ENCODE results near the gene DCAKD.

The DCAKD gene

GRCh38 chr17:44992242-44992939 lies 59.0 kb downstream of the DCAKD start:
- Histone ChIP-seq H3K56ac (ENCODE audit: low read length) (no peak overlapping the region), H3K4me1 (ENCODE audit: control insufficient read depth, low read depth, low read length) (no peaks in the 10 kb centered on the region), H3K4ac (ENCODE audit: low read depth, low read length) (no peak overlapping the region), H3K4me2 (ENCODE audit: low read length) (no peak overlapping the region), H2BK120ac (ENCODE audit: low read depth, low read length) (no peak overlapping the region), H4K5ac (ENCODE audit: low read length) (no peak overlapping the region), H3K27ac (ENCODE audit: low read depth, low read length) (no peak overlapping the region), H3K36me3 (ENCODE audit: control insufficient read depth, insufficient read depth, low read length) (no peaks in the 10 kb centered on the region), H3K18ac (ENCODE audit: low read length) (no peak overlapping the region), H3K79me2 (ENCODE audit: control insufficient read depth, insufficient read depth, low read length) (no peaks in the 10 kb centered on the region), H3K79me1 (ENCODE audit: low read length) (no peaks in the 10 kb centered on the region), H3K4me3 (ENCODE audit: low read length) (no peak overlapping the region), H3K27me3 (ENCODE audit: insufficient read depth, low read length, poor library complexity) (no peaks in the 10 kb centered on the region), H2BK5ac (ENCODE audit: low read length) (no peak overlapping the region), H4K8ac (ENCODE audit: low read depth, low read length) (no peak overlapping the region), H3K23ac (ENCODE audit: low read length) (no peak overlapping the region), H3K9ac (ENCODE audit: low read length) (no peak overlapping the region), H2AK5ac (ENCODE audit: low read length) (no peak overlapping the region), H2BK15ac (replicated peaks; ENCODE audit: low read depth) (no peak overlapping the region)
- DNase-seq, result no peak
- no CpG with 5 or more reads among the region's 5 CpGs for WGBS (ENCODE audit: extremely low coverage, insufficient coverage, low lambda C conversion rate)

- no peaks in the 10 kb centered on the region for H3K36me3 ChIP-seq (ENCODE audit: control insufficient read depth, insufficient read depth, low read length)
- H3K4me1 ChIP-seq (ENCODE audit: control insufficient read depth, low read depth, low read length), result no peaks in the 10 kb centered on the region
- WGBS (ENCODE audit: extremely low coverage, insufficient coverage, low lambda C conversion rate), result no CpG with 5 or more reads among the region's 10 CpGs
- H2BK15ac ChIP-seq (replicated peaks; ENCODE audit: low read depth), result no peak overlapping the region
- no peak overlapping the region for H3K4me3 ChIP-seq (ENCODE audit: low read length)
- H4K8ac ChIP-seq (ENCODE audit: low read depth, low read length), result no peak overlapping the region
- H3K79me2 ChIP-seq (ENCODE audit: control insufficient read depth, insufficient read depth, low read length), result no peaks in the 10 kb centered on the region
- no peak overlapping the region for H3K18ac ChIP-seq (ENCODE audit: low read length)
- H4K5ac ChIP-seq (ENCODE audit: low read length), result no peak overlapping the region
- H3K27me3 ChIP-seq (ENCODE audit: insufficient read depth, low read length, poor library complexity), result no peaks in the 10 kb centered on the region
- H2BK120ac ChIP-seq (ENCODE audit: low read depth, low read length), result no peak overlapping the region
- DNase-seq, result no peak
- H3K23ac ChIP-seq (ENCODE audit: low read length), result no peak overlapping the region
- no peak overlapping the region for H3K9ac ChIP-seq (ENCODE audit: low read length)
- H2BK5ac ChIP-seq (ENCODE audit: low read length), result no peak overlapping the region
- H3K4ac ChIP-seq (ENCODE audit: low read depth, low read length), result no peak overlapping the region
- no peak overlapping the region for H3K4me2 ChIP-seq (ENCODE audit: low read length)
- no peak overlapping the region for H2AK5ac ChIP-seq (ENCODE audit: low read length)
- H3K56ac ChIP-seq (ENCODE audit: low read length), result no peak overlapping the region
- no peak overlapping the region for H3K27ac ChIP-seq (ENCODE audit: low read depth, low read length)
- no peaks in the 10 kb centered on the region for H3K79me1 ChIP-seq (ENCODE audit: low read length)
Observed at GRCh38 chr17:44990994-44991393, 60.4 kb downstream of the DCAKD start.

GRCh38 chr17:44989552-44990138 lies 61.8 kb downstream of the DCAKD start:
- no peaks in the 10 kb centered on the region for H3K79me2 ChIP-seq (ENCODE audit: control insufficient read depth, insufficient read depth, low read length)
- H3K9ac ChIP-seq (ENCODE audit: low read length), result no peak overlapping the region
- H3K4me3 ChIP-seq (ENCODE audit: low read length), result no peak overlapping the region
- H3K18ac ChIP-seq (ENCODE audit: low read length), result no peak overlapping the region
- no peak overlapping the region for H2BK120ac ChIP-seq (ENCODE audit: low read depth, low read length)
- no peak overlapping the region for H2BK5ac ChIP-seq (ENCODE audit: low read length)
- H3K23ac ChIP-seq (ENCODE audit: low read length), result no peak overlapping the region
- no peak overlapping the region for H3K4me2 ChIP-seq (ENCODE audit: low read length)
- no peak overlapping the region for H4K8ac ChIP-seq (ENCODE audit: low read depth, low read length)
- H3K4me1 ChIP-seq (ENCODE audit: control insufficient read depth, low read depth, low read length), result no peaks in the 10 kb centered on the region
- no peak overlapping the region for H3K27ac ChIP-seq (ENCODE audit: low read depth, low read length)
- H3K4ac ChIP-seq (ENCODE audit: low read depth, low read length), result no peak overlapping the region
- no CpG with 5 or more reads among the region's 17 CpGs for WGBS (ENCODE audit: extremely low coverage, insufficient coverage, low lambda C conversion rate)
- H3K56ac ChIP-seq (ENCODE audit: low read length), result no peak overlapping the region
- H3K36me3 ChIP-seq (ENCODE audit: control insufficient read depth, insufficient read depth, low read length), result no peaks in the 10 kb centered on the region
- no peaks in the 10 kb centered on the region for H3K79me1 ChIP-seq (ENCODE audit: low read length)
- no peak for DNase-seq
- H2AK5ac ChIP-seq (ENCODE audit: low read length), result no peak overlapping the region
- H4K5ac ChIP-seq (ENCODE audit: low read length), result no peak overlapping the region
- H3K27me3 ChIP-seq (ENCODE audit: insufficient read depth, low read length, poor library complexity), result no peaks in the 10 kb centered on the region
- no peak overlapping the region for H2BK15ac ChIP-seq (replicated peaks; ENCODE audit: low read depth)

GRCh38 chr17:44988044-44988942 lies 63.1 kb downstream of the DCAKD start:
- DNase-seq, result peak; percentile 35
- H3K4me3 ChIP-seq (ENCODE audit: low read length), result no peak overlapping the region

GRCh38 chr17:44983563-44983962 lies 67.9 kb downstream of the DCAKD start:
- no peak overlapping the region for H2BK5ac ChIP-seq (ENCODE audit: low read length)
- H2BK120ac ChIP-seq (ENCODE audit: low read depth, low read length), result no peak overlapping the region
- no peaks in the 10 kb centered on the region for H3K27me3 ChIP-seq (ENCODE audit: insufficient read depth, low read length, poor library complexity)
- no peaks in the 10 kb centered on the region for H3K36me3 ChIP-seq (ENCODE audit: control insufficient read depth, insufficient read depth, low read length)
- no peak overlapping the region for H4K8ac ChIP-seq (ENCODE audit: low read depth, low read length)
- H3K9ac ChIP-seq (ENCODE audit: low read length), result no peak overlapping the region
- H3K18ac ChIP-seq (ENCODE audit: low read length), result no peak overlapping the region
- no peak overlapping the region for H3K4ac ChIP-seq (ENCODE audit: low read depth, low read length)
- WGBS (ENCODE audit: extremely low coverage, insufficient coverage, low lambda C conversion rate), result no CpG with 5 or more reads among the region's 4 CpGs
- DNase-seq, result no peak
- no peak overlapping the region for H4K5ac ChIP-seq (ENCODE audit: low read length)
- H2AK5ac ChIP-seq (ENCODE audit: low read length), result no peak overlapping the region
- no peak overlapping the region for H3K4me3 ChIP-seq (ENCODE audit: low read length)
- H3K27ac ChIP-seq (ENCODE audit: low read depth, low read length), result no peak overlapping the region
- H3K79me2 ChIP-seq (ENCODE audit: control insufficient read depth, insufficient read depth, low read length), result no peaks in the 10 kb centered on the region
- H3K4me2 ChIP-seq (ENCODE audit: low read length), result no peak overlapping the region
- no peak overlapping the region for H3K56ac ChIP-seq (ENCODE audit: low read length)
- no peak overlapping the region for H3K23ac ChIP-seq (ENCODE audit: low read length)
- H3K4me1 ChIP-seq (ENCODE audit: control insufficient read depth, low read depth, low read length), result no peaks in the 10 kb centered on the region
- no peak overlapping the region for H2BK15ac ChIP-seq (replicated peaks; ENCODE audit: low read depth)
- no peaks in the 10 kb centered on the region for H3K79me1 ChIP-seq (ENCODE audit: low read length)

More at GRCh38 chr17:44988044-44988942, 63.1 kb downstream of the DCAKD start:
- H2BK120ac ChIP-seq (ENCODE audit: low read depth, low read length), result no peak overlapping the region
- H3K4me2 ChIP-seq (ENCODE audit: low read length), result no peak overlapping the region
- peak overlapping the region; percentile 75 for H3K18ac ChIP-seq (ENCODE audit: low read length)
- H2BK15ac ChIP-seq (replicated peaks; ENCODE audit: low read depth), result no peak overlapping the region
- H4K5ac ChIP-seq (ENCODE audit: low read length), result no peak overlapping the region
- H3K9ac ChIP-seq (ENCODE audit: low read length), result peak overlapping the region; percentile 8
- peak overlapping the region; percentile 42 for H4K8ac ChIP-seq (ENCODE audit: low read depth, low read length)
- H3K23ac ChIP-seq (ENCODE audit: low read length), result no peak overlapping the region
- WGBS (ENCODE audit: extremely low coverage, insufficient coverage, low lambda C conversion rate), result no CpG with 5 or more reads among the region's 34 CpGs
- no peak overlapping the region for H2BK5ac ChIP-seq (ENCODE audit: low read length)
- peak overlapping the region; percentile 61 for H3K4ac ChIP-seq (ENCODE audit: low read depth, low read length)
- H3K79me2 ChIP-seq (ENCODE audit: control insufficient read depth, insufficient read depth, low read length), result no peaks in the 10 kb centered on the region
- no peaks in the 10 kb centered on the region for H3K36me3 ChIP-seq (ENCODE audit: control insufficient read depth, insufficient read depth, low read length)
- H3K56ac ChIP-seq (ENCODE audit: low read length), result peak overlapping the region; percentile 47
- no peaks in the 10 kb centered on the region for H3K27me3 ChIP-seq (ENCODE audit: insufficient read depth, low read length, poor library complexity)
- no peak overlapping the region for H2AK5ac ChIP-seq (ENCODE audit: low read length)
- H3K79me1 ChIP-seq (ENCODE audit: low read length), result no peaks in the 10 kb centered on the region
- H3K27ac ChIP-seq (ENCODE audit: low read depth, low read length), result no peak overlapping the region
- H3K4me1 ChIP-seq (ENCODE audit: control insufficient read depth, low read depth, low read length), result no peaks in the 10 kb centered on the region

Data from mesendoderm (in vitro differentiated cells).